ENCODE measurements around the gene WDR1.

DNA sequence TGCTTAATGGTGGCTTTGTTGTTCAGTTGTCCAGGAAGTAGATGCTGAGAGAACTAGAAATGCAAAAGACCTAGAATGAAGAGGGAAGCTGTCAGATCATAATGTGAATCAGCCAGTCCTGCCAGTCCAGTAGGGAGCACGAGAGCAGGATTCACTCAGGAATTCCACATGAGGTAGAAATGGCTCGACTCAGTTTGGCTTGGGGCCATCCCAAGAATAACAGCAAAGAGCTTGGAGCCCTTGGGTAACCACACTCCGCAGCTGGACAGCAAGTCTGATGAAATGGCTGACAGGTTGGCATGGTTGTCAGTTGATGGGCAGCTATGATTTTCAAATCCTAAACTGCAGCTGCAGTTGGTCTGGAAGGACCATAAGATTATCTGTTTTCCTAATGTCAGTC lies 44.5 kb upstream of the WDR1 start:
- TF ChIP-seq CTCF (IDR thresholded peaks at IDR 0.05; ENCODE audit: insufficient read depth, low read length, poor library complexity, severe bottlenecking) (no peak), EZH2phosphoT487 (conservative IDR thresholded peaks at IDR 0.05; ENCODE audit: low read length) (no peak)

Measured in SU-DHL-6 (cell line).